ENCODE results near the gene ROBO1.

DNA sequence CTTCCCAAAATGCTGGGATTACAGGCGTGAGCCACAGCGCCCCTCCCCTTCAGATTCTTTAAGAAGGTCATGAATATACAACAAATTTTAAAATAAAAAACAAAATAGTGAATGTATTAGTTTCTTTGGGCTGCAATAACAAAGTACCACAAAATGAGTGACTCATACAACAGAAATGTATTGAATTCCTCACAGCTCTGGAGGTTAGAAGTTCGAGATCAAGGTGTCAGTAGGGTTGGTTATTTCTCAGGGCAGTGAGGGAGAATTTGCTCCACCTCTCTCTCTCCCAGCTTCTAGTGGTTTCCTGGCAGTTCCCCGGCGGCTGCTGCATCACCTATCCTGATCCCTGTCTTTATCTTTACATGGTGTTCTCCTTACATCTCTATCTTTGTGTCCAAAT is 804.0 kb downstream of the ROBO1 start:
- TF ChIP-seq NFRKB (IDR thresholded peaks at IDR 0.05) (no peak), TARDBP (IDR thresholded peaks at IDR 0.05) (no peak), FOXM1 (IDR thresholded peaks at IDR 0.05; ENCODE audit: borderline replicate concordance) (no peak), BHLHE40 (IDR thresholded peaks at IDR 0.05; ENCODE audit: borderline replicate concordance) (no peak), FOXK2 (IDR thresholded peaks at IDR 0.05) (no peak), CTBP1 (IDR thresholded peaks at IDR 0.05; ENCODE audit: borderline replicate concordance) (no peak), ZNF384 (IDR thresholded peaks at IDR 0.05) (no peak)
